Stimulated activated CD8-positive, alpha-beta memory T cell treated with anti-CD3 and anti-CD28 coated beads, Interleukin-15, amount 100 ng/mL, for 4 hours (primary cell): Measurements from ENCODE around the gene VAV2.

Experiments used
- DNase-seq, 2 donors: peaks; one replicate each; pipeline ENCODE4 v3.0.0-alpha.2; 2020; ENCODE audit warnings: low read depth in 2 of 2

Gene VAV2

DNA sequence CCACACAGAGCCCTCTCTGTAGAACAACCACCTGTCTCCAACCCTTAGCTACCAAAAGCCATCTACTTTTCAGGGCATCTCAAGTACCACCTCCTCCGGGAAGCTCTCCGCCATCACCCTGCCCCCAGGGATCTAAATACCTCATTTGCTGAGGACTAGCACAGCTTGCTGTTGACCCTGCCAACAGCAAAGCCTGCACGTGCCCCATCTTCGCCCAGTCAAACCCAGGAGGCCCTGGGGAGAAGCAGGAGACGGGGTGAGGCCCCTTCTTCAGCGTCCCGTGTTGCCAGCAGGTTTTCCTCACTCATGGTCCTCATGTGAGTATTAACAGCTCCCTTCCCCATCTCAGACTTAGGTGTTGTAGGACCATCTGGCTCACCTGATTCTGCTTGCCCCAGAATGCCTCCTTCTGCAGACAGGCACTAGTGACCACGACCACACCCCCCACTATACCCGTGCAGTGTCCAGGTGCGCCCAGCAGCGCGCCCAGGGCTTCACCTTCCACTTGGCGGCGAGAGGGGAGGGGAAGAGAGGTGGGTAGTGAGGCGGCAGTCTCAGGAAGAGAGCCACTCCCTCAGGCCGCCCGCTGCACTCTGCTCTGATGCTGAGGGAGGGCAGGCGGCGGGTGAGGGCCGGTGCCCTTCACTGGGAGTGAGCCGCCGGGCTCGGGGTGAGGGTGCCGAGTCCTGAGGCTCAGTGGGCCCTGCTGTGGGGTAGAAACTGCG is 11.1 kb downstream of the VAV2 start:
- DNase-seq = no peak

- no peak for DNase-seq
Observed at GRCh38 chr9:133979921-133980863, 11.9 kb downstream of the VAV2 start.

DNA sequence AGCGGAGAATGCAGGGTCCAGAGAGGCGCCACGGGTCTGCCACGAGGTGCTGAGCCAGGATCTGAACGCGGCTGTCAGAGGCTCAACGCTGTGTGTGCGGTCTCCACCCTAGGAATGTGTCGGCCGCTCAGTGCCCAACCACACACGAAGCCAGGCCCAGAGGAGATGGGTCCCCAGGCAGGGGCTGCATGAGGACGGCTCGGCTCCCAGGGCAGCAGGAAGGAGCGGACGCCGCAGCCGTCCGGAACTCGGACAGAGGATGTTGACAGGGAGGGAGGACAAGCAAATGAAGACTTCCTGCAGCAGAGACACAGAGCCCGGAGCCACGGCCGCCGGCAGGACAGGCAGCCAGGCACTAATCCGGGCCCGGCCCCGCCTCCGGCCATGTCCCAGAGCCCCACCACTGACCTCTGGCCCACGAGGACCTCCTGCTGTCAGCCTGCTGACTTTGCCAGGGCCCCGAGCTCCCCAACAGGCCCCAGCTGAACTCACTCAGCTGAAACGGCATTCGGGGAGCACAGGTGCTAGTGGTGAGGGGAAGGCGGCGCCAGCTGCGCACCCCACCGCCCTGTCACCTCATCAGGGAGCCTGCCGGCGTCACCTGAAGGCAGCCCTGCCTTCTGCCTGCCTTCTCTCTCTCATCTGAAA is 12.7 kb downstream of the VAV2 start:
- no peak for DNase-seq

DNA sequence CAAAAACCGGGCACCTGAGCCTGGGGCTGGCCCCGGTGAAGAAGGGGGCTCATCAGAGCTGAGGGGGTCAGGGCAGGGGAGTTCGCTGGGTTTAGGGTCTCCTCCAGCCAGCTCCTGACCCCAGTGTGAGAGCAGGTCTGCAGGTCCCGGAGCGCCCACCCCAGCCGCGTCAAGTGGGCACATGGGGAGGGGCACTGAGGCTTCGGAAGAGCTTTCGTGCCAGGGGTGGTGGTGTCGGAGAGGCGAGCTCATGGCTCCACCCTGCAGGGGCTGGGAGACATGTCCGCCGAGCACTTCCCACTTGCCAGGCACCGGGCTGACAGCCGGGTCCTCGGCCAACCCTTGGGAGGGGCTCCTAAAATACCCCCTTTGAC is 13.2 kb downstream of the VAV2 start:
- DNase-seq = no peak

DNA sequence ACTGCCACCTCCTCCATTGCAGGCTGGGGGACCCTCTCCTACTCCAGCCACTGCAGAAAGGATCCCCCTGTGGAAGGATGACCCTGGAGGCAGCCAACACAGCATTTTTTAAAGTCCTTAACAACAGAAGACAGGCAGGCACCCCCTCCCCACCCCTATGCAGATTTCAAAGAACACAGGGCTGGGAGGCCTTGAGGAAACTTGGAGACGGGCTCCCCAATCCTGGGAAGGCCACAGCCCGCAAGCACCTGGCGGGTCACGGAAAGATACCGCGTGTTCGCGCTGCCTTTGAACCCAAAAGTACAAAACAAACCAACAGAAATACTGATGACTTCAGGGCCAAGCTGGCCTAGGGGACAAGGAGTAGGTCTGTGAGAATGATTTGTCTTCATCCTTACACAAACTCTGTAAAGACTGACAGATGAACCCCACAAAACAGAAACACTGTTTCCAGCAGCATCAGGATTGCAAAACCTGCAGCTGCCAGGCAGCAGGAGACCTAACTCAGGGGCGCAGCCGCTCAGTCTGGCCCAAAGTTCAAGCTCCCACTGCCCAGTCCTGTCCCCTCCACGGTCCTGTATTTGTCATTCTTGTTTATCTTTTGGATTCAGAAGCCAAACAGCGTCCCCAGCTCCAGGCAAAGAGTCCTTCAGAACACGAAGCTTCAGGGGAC is 13.8 kb downstream of the VAV2 start:
- DNase-seq = no peak

DNA sequence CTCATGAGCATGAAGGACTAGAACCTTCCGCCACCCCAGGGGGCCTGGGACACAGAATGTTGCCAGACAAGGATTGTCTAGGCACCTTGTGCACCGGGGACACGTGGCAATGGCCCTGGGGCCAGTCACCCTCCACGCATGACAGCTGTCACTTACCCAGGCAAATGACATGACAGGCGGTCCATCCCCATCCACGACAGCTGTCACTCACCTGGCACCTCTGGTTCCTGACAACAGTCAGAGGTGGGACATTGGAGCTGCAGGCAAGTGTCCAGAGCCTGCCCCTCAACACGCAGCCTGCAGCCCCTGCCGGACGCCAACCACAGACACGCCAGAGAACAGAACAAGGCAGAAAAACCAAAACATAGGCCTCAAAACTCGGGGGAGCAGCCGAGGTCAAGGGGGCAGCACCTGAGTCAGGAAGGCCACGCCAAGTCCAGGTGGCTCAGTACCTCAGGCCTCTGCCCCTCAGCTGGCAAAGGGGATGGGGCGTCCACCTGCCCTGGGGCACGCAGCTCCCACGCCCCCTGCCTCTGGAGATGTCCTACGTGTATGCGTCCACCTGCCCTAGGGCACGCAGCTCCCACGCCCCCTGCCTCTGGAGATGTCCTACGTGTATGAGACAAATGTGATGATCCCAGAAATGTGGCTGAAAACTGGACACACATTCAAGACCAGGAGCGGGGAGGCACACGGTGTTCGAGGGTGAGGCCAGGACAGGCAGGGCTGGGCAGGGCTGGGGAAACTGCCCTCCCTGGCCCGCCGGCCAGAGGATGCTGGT is 14.5 kb downstream of the VAV2 start:
- DNase-seq = no peak

- DNase-seq = no peak
Observed at GRCh38 chr9:133976887-133977286, 15.2 kb downstream of the VAV2 start.

GRCh38 chr9:133976191-133976861 is 15.8 kb downstream of the VAV2 start:
- DNase-seq = no peak

GRCh38 chr9:133975511-133975910 is 16.6 kb downstream of the VAV2 start:
- no peak for DNase-seq

DNA sequence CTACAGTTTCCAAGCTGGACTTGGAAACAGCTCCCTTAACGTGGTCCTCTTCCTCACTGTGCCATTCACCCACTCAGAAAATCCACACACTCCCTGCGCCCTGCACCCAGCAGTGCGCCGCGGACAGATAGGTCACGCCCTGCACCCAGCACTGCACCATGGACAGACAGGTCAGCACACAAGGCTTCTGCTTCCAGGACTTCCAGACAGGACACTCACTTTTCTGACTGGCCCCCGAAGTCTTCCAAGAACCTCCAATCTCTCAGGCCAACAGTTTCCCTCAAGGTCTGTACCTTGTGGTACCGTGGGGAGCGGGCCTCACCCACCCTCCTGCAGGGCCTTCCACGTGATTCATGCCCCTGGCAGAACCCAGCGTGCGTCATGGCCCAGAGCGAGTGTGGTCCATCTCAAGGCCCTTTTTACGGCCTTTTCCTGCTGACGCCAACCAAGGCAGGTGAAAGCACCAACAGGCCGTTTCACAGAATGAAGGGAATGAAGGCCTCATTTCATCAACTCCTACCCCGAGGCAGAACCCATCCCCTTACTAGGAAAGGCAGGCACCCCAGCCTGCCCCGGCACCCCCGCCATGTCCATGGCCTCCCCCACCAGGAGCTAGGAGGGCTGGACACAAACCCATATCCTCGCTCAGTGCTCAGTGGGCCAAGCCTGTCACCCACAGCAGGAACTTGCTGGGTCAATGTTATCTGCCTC is 17.3 kb downstream of the VAV2 start:
- no peak for DNase-seq

DNA sequence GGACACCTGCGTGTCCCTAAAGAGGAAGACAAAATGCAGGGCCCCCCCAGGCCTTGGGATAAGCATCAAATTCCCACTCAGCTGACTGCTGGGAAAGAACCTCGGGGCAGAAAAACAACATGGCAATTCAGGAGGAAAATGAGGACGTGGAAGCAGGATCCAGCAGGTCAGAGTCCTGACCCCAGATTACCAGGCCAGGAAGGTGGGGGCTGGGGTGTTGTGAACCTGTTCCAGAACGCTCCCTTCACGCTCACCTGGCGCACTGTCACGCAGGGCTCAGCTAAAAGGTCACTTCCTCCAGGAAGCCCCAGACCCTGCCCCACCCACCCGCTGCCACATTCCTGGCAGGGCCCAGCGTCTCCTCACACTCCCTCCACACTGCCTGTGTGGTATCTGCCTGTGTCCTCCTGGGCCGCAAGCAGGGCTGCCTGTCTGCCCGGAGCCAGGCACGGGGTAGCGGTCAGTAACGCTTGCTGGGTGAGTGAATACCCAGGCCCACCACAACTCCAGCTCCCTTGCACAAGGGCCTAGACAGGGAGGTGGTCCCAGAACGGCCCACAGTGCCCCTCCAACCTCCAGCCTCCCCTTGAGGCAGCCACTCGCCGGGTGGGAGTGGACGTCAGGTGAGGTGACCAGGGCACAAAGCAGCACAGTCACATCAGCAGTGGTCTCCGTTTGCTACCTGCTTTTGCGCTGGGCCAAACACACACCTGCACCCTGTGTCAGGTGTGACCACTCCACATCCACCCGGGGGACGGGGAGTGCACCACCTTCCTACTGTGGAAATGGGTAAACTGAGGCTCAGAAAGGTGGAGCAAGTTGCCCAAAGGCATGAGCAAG is 18.1 kb downstream of the VAV2 start:
- DNase-seq = no peak

- DNase-seq = no peak
Observed at GRCh38 chr9:133973111-133973790, 18.9 kb downstream of the VAV2 start.

GRCh38 chr9:133971981-133972941 is 19.9 kb downstream of the VAV2 start:
- no peak for DNase-seq

GRCh38 chr9:133971121-133971951 is 20.8 kb downstream of the VAV2 start:
- no peak for DNase-seq

DNA sequence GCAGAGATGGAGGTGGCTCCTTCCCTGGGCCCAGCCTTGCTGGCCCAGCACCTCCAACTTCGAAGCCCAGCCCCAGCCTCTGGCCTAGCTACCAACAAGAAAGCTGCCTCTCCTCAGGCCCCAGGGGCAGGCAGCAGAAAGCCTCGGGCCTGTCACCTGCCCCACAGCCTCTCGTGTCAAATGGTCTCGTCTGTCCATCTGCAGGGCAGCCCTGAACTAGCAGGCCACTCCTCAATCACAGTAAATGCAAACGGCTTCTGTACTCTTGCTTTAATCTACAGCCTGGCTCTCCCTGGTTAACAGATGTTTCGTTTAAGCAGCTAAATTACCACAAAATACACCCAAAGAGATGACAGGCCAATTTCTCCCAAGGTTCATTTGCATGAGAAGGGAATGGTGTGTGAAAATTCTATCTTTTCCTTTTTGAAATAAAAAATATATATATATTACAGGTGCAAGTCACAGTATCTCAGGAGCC is 21.5 kb downstream of the VAV2 start:
- DNase-seq = no peak
